Activated CD8-positive, alpha-beta T cell treated with anti-CD3 and anti-CD28 coated beads, Interleukin-2, amount 10 ng/mL, durations not matched to agents 7 days and 5 days (primary cell): ENCODE measurements around the gene HAPLN1. TPM values are rescaled to one million over a fixed set of nuclear protein-coding genes. Genes with fewer than 3 reads are reported as not detected.
"Not testable (repeated sequence)": the region's sequence is repeated elsewhere in the genome, so short reads cannot be mapped to it uniquely, and the experiment has no call there.

Experiments used
- ATAC-seq: fragments of 150-1000 bp; cut with Tn5 transposase; one replicate; pipeline ENCODE4 v1.10.0; 2021; ENCODE audit warnings: moderate library complexity
- CTCF ChIA-PET: fragments of 350-600 bp; sonication (Branson Sonifier 250); formaldehyde crosslinking; loops from one replicate; lab custom pipeline; 2021; ENCODE audit warnings: antibody characterized with exemption; lab: Charles Lee
- POLR2A ChIA-PET: fragments of 350-600 bp; sonication (Branson Sonifier 250); formaldehyde crosslinking; loops from one replicate; lab custom pipeline; 2021; ENCODE audit warnings: antibody characterized with exemption; lab: Charles Lee
- DNase-seq: peaks from one replicate; pipeline ENCODE4 v3.0.0-alpha.2; 2020
- H3K27ac Mint-ChIP-seq: one replicate; pipeline ENCODE4 v1.8.0; 2021; ENCODE audit warnings: mild to moderate bottlenecking, mixed read lengths
- H3K27me3 Mint-ChIP-seq: one replicate; pipeline ENCODE4 v1.8.0; 2021; ENCODE audit warnings: low read depth, mixed read lengths
- H3K36me3 Mint-ChIP-seq: one replicate; pipeline ENCODE4 v1.8.0; 2021; ENCODE audit warnings: low read depth, mixed read lengths
- H3K4me1 Mint-ChIP-seq: one replicate; pipeline ENCODE4 v1.8.0; 2021; ENCODE audit warnings: low read depth, mixed read lengths
- H3K4me3 Mint-ChIP-seq: one replicate; pipeline ENCODE4 v1.8.0; 2021; ENCODE audit warnings: mild to moderate bottlenecking, mixed read lengths
- H3K9me3 Mint-ChIP-seq: one replicate; pipeline ENCODE4 v1.8.0; 2022; ENCODE audit warnings: mixed read lengths; ENCODE audit not compliant: insufficient read depth
- total RNA-seq, 2 experiments: library from RNA; stranded (reverse); gene quantifications; one replicate each; pipeline ENCODE4 v1.2.3, GENCODE V29; 2021

HAPLN1 gene
- total RNA-seq, 2 experiments from 2014 or later = not detected

DNA sequence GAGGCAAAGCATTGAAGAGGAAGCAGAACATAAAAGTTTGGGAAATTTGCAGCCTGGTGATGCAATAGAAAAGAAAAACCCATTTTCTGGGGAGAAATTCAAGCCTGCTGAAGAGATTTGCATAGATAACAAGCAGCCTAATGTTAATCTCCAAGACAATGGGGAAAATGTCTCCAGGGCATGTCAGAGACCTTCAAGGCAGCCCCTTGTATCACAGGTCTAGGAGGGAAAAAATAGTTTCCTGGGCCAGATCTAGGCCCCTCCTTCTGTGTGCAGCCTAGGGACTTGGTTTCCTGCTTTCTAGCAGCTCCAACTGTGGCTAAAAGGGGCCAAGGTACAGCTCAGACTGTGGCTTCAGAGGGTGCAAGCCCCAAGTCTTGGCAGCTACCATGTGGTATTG is 14.4 kb upstream of the HAPLN1 start:
- CTCF ChIA-PET, ATAC-seq, H3K4me1 Mint-ChIP-seq, H3K27me3 Mint-ChIP-seq, DNase-seq, H3K36me3 Mint-ChIP-seq, H3K9me3 Mint-ChIP-seq, H3K27ac Mint-ChIP-seq, H3K4me3 Mint-ChIP-seq, POLR2A ChIA-PET: not testable (repeated sequence)

- Mint-ChIP-seq H3K36me3 (no peaks in the 10 kb centered on the region), H3K4me1 (no peaks in the 10 kb centered on the region), H3K4me3 (no peak overlapping the region), H3K27me3 (no peaks in the 10 kb centered on the region), H3K27ac (no peak overlapping the region), H3K9me3 (no peaks in the 10 kb centered on the region)
- DNase-seq (no peak), ATAC-seq (no peak)
- POLR2A ChIA-PET = no interaction called here
- CTCF ChIA-PET = no interaction called here
These were observed 11.0 kb upstream of the HAPLN1 start for GRCh38 chr5:83731638-83732037.

- peaks cover 3% of the 10 kb centered on the region for H3K27me3 Mint-ChIP-seq
- no peaks in the 10 kb centered on the region for H3K9me3 Mint-ChIP-seq
- POLR2A ChIA-PET = no interaction called here
- no peak for DNase-seq
- no peaks in the 10 kb centered on the region for H3K4me1 Mint-ChIP-seq
- no peaks in the 10 kb centered on the region for H3K36me3 Mint-ChIP-seq
- CTCF ChIA-PET = no interaction called here
- no peak overlapping the region for H3K27ac Mint-ChIP-seq
- ATAC-seq = no peak
- no peak overlapping the region for H3K4me3 Mint-ChIP-seq
These were observed 8.7 kb upstream of the HAPLN1 start for GRCh38 chr5:83729362-83729761.

- Mint-ChIP-seq H3K9me3 (no peaks in the 10 kb centered on the region), H3K27ac (no peak overlapping the region), H3K36me3 (no peaks in the 10 kb centered on the region), H3K4me3 (no peak overlapping the region), H3K4me1 (peaks cover 3% of the 10 kb centered on the region), H3K27me3 (peaks cover 16% of the 10 kb centered on the region)
- DNase-seq (no peak), ATAC-seq (no peak)
- CTCF ChIA-PET = no interaction called here
- POLR2A ChIA-PET = no interaction called here
These were observed 6.3 kb upstream of the HAPLN1 start for GRCh38 chr5:83726912-83727311.

DNA sequence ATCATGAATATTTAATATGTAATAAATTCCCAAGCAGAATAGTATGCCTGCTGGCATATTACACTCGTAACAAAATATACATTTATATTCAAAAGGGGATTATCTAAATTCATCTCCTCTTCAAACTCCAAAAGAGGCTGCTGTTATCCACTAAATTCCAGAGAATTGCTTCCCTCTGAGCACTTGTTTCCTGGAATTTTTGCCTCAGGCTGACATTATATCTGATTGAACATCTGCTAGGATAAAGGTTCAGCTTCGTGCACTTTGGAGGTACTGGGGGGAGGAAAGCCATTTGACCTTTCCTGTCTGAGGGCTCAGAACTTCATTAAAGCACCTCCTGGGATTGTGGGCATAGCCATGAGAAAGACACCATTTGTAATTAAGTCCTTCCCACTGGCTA is 4.3 kb upstream of the HAPLN1 start:
- Mint-ChIP-seq H3K27ac (no peak overlapping the region), H3K36me3 (no peaks in the 10 kb centered on the region)

GRCh38 chr5:83724001-83724400 is 3.3 kb upstream of the HAPLN1 start:
- DNase-seq (no peak), ATAC-seq (no peak)
- no peaks in the 10 kb centered on the region for H3K9me3 Mint-ChIP-seq
- ChIA-PET CTCF (interaction anchor here (0.7 kb wide), 1 partner anchor 632 kb away, joined by 3 read pairs; no protein-coding TSS in a partner anchor), POLR2A (no interaction called here)
- H3K4me1 Mint-ChIP-seq = peaks cover 5% of the 10 kb centered on the region
- peaks cover 37% of the 10 kb centered on the region for H3K27me3 Mint-ChIP-seq
- H3K4me3 Mint-ChIP-seq = no peak overlapping the region
- H3K36me3 Mint-ChIP-seq = no peaks in the 10 kb centered on the region
- H3K27ac Mint-ChIP-seq = no peak overlapping the region

More for the DNA sequence above, 4.3 kb upstream of the HAPLN1 start:
- ChIA-PET POLR2A (no interaction called here), CTCF (no interaction called here)
- peaks cover 35% of the 10 kb centered on the region for H3K27me3 Mint-ChIP-seq
- no peaks in the 10 kb centered on the region for H3K9me3 Mint-ChIP-seq
- no peak overlapping the region for H3K4me3 Mint-ChIP-seq
- ATAC-seq (no peak), DNase-seq (no peak)
- H3K4me1 Mint-ChIP-seq = peaks cover 5% of the 10 kb centered on the region

- no peak overlapping the region for H3K4me3 Mint-ChIP-seq
- DNase-seq = no peak
- H3K36me3 Mint-ChIP-seq = no peaks in the 10 kb centered on the region
- no peak overlapping the region for H3K27ac Mint-ChIP-seq
- peaks cover 5% of the 10 kb centered on the region for H3K4me1 Mint-ChIP-seq
- H3K9me3 Mint-ChIP-seq = no peaks in the 10 kb centered on the region
- ATAC-seq = no peak
- ChIA-PET CTCF (no interaction called here), POLR2A (no interaction called here)
- peaks cover 42% of the 10 kb centered on the region for H3K27me3 Mint-ChIP-seq
These were observed 2.4 kb upstream of the HAPLN1 start for GRCh38 chr5:83723031-83723430.

- H3K9me3 Mint-ChIP-seq = no peaks in the 10 kb centered on the region
- no peak overlapping the region for H3K27ac Mint-ChIP-seq
- peaks cover 42% of the 10 kb centered on the region for H3K27me3 Mint-ChIP-seq
- ATAC-seq = peak; percentile 70
- H3K36me3 Mint-ChIP-seq = no peaks in the 10 kb centered on the region
- no peak for DNase-seq
- CTCF ChIA-PET = no interaction called here
- H3K4me1 Mint-ChIP-seq = peaks cover 5% of the 10 kb centered on the region
- POLR2A ChIA-PET = no interaction called here
- H3K4me3 Mint-ChIP-seq = peak overlapping the region; percentile 28
These were observed 1.6 kb upstream of the HAPLN1 start for GRCh38 chr5:83721953-83722901.

- ChIA-PET POLR2A (no interaction called here), CTCF (no interaction called here)
- Mint-ChIP-seq H3K4me3 (no peak overlapping the region), H3K27ac (no peak overlapping the region), H3K4me1 (peaks cover 5% of the 10 kb centered on the region), H3K27me3 (peaks cover 38% of the 10 kb centered on the region), H3K9me3 (no peaks in the 10 kb centered on the region), H3K36me3 (no peaks in the 10 kb centered on the region)
- DNase-seq (no peak), ATAC-seq (no peak)
These were observed 1.6 kb downstream of the HAPLN1 start for GRCh38 chr5:83718936-83719495.

DNA sequence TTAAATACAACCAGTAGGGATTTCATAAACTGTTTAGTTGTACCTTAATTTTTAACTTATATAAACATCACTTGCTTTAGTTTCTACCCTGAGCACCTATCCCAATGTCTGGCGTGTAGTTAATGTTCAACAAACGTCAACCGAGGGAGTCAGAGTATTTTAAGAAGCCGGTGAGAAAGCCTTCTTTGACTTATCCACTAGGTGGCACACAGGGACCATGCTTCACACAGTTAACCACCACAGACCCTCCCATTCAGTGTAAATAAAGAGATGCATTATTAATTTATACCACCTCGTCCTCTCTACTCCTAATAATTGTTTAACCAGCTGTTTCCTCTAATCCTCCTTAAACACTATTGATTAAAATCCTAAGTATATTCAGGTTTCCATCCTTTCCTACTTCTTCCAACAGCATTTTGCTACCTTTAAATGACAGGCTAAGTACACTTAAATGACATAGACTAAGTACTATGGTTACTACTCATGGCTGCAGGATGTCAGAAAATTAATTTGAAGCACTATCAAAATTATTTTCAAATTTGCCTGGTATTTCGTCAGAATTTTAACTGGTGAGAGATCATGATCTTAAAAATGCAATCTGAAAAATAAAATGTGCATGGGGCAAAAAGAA is 2.3 kb downstream of the HAPLN1 start:
- peaks cover 5% of the 10 kb centered on the region for H3K4me1 Mint-ChIP-seq
- ChIA-PET CTCF (no interaction called here), POLR2A (no interaction called here)
- H3K36me3 Mint-ChIP-seq = no peaks in the 10 kb centered on the region
- no peak overlapping the region for H3K27ac Mint-ChIP-seq
- peaks cover 35% of the 10 kb centered on the region for H3K27me3 Mint-ChIP-seq
- no peak overlapping the region for H3K4me3 Mint-ChIP-seq
- DNase-seq = peak; percentile 38
- peak; percentile 57 for ATAC-seq
- no peaks in the 10 kb centered on the region for H3K9me3 Mint-ChIP-seq

DNA sequence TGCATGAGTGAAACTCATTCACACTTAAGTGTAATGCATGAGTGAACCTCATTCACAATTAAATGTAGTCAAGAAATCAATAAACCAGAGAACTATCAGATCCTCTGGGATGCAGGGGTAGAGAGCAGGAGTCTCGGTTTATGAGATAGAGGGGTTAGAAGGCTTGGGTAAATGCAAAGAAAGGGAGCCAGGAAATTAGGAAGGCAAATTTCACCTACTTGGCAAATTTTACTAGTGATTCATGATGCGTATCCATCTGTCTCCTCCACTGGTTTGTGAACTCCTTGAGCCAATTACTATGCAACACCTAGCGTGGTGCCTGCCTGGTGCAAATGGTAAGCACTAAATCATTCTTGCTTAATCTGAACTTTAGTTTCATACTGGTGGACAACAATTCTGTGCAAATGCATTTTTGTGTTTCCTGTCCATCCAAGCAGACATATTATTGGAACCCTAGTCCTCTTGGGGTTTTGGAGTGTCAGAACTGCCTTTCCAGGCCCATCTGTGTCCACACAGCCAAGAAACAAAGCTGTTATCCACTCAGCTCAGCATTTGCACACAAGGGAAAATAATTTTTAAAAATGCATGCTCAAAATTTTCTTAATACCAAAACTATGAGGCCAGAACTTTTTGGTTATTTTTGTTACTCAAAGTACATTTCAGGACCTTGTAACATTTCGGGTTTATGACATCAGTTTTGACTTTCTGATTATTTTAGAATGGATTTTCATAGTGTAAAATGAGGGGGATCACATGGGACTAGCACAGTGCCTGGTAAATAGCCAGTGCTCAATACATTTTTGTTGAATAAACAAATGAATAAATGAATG is 5.2 kb downstream of the HAPLN1 start:
- Mint-ChIP-seq H3K27ac (no peak overlapping the region), H3K4me3 (no peak overlapping the region), H3K4me1 (no peaks in the 10 kb centered on the region), H3K9me3 (no peaks in the 10 kb centered on the region), H3K27me3 (peaks cover 12% of the 10 kb centered on the region), H3K36me3 (no peaks in the 10 kb centered on the region)
- ChIA-PET POLR2A (no interaction called here), CTCF (no interaction called here)
- ATAC-seq (no peak), DNase-seq (no peak)
